NCI-H510A treated with DMSO at 0.1 percent for 48 hours (cell line): Measurements from ENCODE around the gene SYNCRIP.
A peak's percentile ranks its signal among the peaks of the same experiment; 100 is the strongest.
"Not testable (repeated sequence)": the region's sequence is repeated elsewhere in the genome, so short reads cannot be mapped to it uniquely, and the experiment has no call there.

ENCODE experiments used
- DNase-seq: peaks from one replicate; lab custom pipeline; 2025; lab: John Stamatoyannopoulos, UW

The SYNCRIP gene

DNA sequence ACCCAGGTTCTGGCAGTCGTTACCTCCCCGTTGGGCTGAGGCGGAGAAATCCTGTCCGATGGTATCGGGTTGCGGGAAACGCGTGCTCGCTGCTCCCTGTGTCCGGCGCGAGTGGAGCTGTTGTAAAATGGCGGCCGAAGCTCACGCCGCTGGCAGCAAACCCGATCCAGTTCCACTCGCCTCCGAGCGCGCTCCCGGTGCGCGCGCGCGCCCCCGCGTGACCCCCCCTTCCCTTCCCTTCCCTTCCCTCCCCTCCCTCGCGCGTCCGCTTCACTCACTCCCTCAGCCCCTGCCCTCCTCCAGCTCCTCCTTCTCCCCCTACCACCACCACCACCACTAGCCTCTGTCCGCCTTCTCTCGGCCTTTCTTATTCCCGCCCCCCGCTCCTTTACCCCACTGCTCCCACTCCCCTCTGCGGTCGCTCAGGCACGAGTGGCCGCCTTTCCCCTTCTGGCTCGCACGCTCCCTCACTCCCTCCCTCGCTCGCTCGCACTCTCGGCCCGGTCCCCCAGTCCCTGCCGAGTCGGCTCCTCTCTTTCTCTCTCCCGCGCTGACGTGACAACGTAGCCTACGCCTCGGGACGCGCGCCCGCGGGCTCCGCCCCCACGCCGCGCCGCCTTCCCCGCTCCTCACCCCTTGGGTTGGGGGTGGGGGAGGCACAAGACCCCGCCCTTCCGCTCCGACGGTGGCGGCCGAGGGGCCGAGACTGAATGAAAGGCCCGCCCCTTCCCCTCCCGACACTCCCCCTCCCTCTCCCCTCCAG, at the start of gene SYNCRIP:
Gene SYNCRIP (minus strand): TSS at position 113 of the 763 bp plus-strand sequence. CDS start 1,447 bp downstream, outside the sequence.
- DNase-seq, result peak; percentile 76

DNA sequence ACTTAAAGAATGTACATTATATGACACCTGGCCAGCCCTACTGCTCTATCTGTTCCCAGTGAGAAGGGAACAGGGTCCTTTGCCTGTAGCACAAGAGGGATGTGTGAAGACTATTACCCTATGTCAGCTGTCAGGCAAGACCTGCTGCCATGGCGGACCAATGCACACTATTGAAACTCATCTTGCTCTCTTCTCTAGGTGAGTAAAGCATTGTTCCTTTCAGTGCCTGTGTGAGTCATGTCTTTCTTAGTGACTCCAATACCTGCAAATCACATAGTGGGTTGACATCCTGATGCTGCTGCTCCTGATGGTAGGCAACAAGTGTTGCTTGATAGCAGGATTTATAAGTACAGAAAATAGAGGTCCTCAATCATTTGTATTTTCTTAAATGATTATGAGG, 48.8 kb upstream of the SYNCRIP start:
- DNase-seq, result no peak

DNA sequence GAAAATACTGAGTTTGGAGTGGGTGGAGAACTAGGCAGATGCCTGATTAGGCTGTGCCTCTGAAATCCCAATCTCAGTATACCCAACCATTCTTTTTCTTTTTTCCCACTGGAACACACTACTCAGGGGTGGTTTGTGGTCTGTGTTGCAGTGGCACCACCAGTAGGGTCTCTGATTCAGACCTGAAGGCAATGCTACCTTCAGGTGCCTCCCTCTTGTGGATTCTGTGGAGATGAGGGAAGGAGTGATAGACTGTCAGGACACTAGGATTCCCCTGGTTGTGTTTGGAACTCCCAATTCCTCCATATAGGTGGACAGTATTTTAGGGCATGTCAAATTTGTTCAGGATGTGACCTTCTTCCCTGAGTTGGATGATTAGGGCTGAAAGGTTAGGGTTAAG, 47.4 kb upstream of the SYNCRIP start:
- DNase-seq, result no peak

DNA sequence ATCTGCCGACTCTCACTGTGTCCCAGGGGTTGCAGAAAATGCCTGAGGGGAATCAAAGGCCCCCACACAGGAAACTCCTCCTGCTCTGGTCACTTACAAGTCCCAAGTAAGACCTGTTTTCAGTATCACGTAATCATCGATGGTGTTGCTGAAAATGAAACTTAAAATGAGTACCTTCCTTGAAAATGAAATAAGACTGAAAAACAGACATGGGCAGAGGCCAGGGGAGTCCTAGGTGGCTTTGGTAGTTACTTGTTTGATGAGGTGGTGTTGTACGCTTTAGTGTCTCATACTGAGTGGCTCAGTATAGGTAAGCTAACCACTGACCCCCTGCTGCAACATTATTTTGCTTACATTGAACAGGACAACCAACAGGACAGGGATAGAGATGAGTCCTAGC, 43.0 kb upstream of the SYNCRIP start:
- no peak for DNase-seq

DNA sequence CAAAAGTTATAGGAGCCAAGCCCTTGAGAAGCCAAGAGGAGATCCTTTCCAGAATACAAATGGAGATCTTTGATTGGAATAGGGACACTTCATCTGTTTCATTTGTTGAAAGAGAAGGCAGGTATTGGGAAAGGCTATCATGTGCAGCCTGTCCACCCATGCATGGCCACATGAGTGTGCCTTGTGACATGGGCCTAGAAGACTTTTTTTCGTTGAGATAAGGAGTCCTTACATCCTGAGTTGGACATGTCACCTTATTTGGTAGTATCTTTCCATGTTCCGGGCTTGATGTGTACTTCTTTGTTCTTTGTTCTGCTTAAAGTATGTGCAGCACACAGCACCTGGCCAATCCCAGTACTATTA, 42.1 kb upstream of the SYNCRIP start:
- DNase-seq, result no peak

DNA sequence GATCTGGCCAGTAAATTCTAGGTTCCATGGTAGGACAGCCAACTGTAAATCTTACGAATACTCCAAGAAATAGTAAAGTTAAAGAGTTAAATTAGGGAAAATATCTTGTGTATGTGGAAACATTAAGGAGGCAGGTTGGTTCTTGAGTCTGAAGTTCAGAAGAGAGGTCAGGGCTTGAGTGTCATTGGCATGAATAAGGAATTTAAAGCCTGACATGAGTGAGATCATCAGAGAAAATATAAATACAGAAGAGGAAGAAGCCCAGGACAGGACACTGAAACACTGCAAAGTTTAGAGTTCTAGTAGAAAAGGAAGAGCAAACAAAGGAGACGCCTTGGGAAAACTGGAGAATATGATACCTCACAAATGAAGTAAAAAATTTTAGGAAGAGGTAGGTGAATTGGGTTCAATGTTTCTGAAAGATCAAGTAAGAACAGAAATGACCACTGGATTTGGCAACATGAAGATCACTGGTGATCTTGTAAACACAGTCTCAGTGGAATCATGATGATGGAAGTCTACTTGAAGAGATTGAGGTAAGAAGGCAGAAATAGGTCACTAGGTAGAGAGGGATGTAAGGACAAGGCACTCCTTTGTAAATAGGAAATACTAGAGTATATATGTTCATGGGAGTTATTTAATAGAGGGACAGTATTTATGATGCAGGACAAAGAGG, 41.6 kb upstream of the SYNCRIP start:
- DNase-seq, result no peak

DNA sequence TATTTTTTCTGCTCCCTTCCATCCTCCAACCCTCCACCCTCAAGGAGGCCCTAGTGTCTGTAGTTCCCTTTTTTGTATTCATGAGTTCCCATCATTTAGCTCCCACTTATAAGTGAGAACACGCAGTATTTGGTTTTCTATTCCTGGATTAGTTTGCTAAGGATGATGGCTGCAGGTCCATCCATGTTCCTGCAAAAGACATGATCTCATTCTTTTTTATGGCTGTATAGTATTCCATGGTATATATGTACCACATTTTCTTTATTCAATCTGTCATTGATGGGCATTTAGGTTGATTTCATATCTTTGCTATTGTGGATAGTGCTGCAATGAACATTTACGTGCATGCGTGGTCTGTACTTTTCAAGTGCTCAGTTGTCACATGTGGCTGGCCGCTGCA, 39.2 kb upstream of the SYNCRIP start:
- not testable (repeated sequence) for DNase-seq

DNA sequence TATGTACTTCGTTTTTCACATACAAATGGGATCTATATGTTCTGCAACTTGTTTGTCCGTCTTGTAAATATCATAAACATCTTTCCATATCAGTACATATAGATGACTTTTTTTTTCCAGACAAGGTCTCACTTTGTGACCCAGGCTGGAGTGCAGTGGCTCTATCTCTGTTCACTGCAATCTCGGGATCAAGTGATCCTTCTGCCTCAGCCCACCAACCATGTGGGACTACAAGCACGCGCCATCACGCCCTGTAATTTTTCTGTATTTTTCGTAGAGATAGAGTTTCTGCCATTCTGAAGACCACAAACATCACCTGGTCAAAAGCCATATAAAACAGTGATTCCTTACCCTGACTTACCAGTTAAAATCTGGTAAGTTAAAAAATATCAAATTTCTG, 37.7 kb upstream of the SYNCRIP start:
- DNase-seq, result no peak

DNA sequence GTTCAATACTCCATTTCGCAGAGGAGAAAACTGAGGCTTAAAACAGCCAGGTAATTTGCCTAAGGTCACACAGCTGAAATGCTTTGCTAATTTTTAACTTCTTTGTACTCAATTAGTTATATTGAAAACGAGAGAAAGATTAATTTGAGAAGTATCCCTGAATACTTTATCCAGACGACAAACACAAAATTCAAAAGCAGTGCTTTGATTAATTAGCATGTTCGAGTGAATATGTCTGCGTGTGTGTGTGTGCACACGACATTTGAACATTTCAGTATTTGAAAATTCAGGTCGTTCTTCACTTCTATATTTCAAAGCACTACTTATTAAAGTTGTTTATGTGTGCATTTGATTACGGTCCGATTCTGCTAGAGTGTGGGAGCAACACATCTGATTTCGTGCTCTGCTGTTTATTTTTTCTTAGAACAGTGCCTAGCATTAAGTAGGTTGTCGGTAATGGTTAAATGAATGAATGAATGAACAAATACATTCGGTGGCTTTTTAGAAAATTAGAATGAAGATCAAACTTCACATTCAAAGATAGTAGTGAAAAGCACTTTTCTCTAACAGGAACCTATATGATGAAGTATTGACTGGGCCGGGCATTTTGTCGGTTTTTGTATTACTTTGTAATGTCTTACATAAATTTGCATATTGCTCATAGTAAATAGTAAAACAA, 36.9 kb upstream of the SYNCRIP start:
- no peak for DNase-seq

DNA sequence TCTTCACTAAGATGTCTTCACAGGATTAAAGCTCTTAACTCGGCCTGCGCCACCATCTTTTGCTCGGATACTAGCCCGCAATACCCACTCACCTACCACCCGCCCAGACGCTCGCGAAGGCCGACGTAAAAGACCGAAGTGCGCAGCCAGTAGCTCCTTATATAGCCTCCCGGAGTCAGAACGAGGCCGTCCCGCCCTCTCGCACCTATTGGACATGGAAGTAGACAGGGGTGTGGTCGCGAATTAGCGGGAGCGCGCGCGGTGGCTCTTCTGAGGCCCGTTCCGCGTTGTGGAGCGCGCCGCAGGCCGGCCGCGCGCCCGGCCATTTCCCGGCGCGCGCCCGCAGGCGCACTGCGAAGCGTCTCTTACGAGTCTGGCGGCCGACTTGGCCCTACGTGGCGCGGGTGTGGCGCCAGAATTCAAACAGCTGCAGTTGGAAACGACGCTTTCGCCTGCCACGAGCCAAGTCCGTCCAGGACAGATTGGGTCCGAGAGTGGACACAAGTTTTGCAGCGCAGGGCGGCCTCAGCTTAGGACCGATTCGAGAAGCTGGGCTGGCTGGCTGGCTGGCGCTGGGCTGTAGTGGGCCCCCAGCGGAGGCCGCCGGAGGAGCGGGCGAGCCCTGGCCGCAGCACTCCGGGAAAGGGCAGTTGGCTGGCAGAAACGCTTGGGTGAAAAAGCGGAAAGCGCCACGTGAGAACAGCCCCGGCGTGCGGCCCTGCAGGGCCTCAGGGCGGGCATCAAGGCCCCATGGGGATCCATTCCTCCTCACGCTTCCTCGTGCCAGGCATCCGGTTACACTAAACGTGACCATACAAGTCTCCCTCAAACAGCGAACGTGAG, 36.1 kb upstream of the SYNCRIP start:
- DNase-seq, result peak; percentile 87

DNA sequence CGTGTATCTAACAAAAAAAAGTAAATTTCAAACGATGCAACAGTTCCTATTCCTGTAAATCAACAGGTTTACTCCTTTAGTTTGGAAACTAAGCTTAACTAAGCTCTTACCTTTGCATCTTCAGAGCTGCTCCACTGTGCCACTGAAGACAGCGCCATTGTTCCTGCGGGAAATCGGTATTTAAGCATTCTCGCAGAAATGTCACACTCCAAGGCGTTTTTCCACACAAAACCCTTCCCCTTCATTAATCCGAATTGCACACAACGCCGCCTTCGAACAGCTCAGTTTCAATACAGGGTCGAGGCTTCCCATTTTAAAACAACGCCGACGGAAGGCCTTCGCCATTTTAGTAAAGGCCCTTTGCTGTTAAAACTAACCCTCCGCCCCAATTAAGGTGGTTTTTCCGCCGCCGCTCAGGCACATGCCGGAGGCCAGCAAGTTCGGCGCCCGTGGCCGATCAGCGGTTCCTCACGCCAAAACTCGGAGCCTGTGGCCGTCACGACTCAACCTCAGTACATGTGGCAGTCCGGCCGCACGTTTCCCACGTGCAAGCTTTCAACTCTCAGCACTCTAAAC, 35.4 kb upstream of the SYNCRIP start:
- no peak for DNase-seq

DNA sequence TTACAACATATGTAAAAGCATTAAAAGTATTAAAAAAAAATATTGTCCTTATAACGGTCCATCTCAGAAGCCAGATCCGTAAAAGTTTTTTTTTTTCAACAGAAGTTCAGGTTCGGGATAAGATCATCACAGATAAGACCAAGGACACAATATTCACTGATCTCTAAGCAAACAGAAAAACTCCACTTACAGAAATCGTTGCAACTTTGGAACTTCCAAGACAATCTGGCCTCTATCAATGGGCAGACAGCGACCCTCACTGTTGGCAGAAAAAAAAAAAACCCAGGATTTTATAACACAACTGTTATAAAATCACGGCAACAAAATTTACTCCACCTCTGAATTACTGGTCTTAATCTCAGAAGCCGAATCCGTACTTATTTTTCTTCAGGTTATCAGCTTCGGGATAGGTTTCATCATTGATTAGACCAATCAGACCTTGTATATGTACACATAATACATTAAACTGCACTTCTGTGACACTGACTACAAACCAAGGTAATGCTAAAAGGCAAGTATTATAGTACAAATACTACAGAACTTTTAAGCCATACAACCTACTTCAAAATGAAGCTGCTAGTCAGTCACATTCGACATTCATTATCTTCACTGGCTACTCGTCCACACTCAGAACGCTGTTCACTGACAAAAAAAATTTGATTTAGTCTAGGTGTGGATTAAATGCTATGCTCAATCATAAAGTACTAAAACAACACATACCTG, 34.7 kb upstream of the SYNCRIP start:
- no peak for DNase-seq

DNA sequence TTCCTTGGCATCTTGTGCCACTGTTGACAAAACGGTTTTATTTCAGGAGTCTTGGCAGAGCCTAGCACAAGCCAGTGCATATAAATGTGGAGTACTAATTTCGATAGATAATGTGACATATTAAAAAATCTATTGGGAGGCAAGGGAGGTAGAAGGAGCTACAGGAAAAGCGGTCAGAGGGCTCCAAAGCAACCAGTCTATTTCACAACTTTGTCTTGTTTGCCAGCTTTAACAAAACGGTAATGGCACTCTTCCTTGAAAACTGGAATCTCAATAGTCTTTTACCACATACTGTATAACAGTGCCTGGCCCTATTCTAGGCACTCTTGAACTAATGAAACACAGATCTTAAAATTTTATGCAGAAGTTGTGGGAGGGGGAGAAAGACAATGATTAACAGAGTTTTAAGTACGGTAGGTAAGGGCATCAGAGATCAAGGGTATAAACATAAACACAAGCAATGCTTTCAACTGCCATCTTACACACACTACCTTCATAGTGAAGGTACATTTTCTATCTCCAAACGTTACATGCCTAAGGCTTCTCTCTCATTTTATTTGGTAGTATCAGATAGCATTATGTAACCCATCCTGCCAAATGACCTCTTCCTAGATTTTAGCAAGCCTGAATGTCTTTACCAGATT, 33.5 kb upstream of the SYNCRIP start:
- DNase-seq, result no peak

DNA sequence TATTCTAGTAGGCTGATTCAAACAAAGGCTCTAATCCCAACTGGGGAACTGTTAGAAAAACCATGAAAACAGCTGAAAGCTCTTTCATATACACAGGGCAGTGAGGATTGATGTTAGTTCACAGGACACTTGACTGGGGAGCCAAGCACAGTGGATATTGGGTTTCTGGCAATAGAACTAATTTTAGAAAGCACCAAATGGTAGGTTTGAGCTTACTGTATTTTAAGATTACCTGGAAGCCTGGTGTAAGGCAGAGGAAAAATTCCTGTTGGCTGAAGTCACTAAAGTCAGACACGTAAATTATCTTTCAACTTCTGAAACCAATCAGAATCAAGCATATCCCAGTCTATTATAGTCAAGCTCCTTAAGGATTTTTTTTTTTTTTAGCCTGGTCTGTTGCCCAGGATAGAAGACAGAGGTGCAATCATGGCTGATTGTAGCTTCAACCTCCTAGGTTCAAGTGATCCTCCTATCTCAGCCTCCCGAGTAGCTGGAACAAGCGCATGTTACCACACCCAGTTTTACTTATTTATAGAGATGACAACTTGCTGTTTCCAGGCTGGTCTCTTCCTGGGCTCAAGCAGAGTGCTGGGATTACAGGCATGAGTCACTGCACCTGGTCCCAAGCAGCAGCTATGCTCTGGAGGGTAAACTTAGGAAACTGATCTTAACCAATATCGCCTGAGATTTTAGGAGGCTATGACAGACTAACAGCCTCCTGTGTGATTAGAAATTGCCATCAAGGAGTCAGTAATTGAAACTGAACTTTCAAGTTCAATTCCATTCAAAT, 32.5 kb upstream of the SYNCRIP start:
- no peak for DNase-seq

DNA sequence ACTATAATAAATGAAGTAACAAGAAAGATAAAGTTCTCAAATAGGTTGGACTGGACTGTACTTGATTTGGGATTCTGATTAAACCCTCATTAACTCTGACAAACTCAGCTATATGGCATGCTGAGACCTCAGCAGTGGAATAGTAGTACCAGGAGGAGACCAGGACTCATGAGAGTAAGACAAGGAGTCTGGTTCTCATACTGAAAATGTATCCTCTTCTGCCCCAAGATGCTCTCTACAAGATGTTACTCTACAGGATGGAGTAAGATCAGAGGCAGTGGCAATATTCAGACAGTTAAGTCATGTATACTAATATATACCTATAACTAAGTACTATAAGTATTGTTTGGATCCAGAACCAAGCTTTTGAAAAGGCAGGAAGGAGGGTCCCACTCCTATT, 31.9 kb upstream of the SYNCRIP start:
- DNase-seq, result no peak

DNA sequence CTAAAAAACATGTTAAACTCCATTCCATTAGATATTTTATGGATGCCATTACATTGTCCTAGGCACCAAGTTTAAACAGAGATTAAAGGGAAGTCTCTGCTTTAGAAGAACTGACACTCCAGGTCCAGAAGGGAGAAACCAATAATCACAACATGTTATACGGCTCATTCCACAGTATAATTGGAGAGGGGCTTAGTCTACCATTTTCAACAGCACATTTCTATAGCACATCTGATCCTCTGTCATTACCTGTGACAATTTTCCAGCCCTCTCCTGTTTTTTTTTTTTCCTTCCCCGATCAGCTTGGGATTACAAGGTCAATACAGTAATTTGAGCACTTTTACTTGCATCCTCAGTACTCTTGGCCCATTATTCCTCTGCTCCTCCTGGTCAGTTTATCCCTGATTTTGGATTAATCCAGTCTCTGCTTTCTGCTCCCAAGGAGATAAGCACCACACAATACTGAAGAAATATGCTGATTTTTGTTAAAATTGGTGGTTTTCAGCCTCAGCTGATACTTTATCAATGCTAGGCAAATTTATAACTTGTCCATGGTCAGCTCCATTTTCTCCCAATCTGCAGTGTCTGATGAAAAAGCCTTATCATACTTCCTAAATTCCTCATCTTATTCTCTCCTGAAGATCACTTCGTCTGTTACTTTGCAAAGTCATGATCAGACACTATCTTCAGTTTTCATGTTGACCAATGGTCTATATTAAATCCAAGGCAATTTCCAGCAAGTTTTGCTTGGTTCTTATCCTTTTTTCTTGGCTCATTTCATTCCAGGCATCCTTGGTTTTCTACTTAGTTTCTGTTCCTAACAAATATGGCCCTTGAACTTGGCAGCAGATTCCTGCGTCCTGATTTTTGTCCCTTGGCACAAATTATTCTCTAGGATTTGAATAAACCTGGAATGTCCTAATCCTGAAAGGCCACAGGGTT, 30.8 kb upstream of the SYNCRIP start:
- DNase-seq, result no peak

DNA sequence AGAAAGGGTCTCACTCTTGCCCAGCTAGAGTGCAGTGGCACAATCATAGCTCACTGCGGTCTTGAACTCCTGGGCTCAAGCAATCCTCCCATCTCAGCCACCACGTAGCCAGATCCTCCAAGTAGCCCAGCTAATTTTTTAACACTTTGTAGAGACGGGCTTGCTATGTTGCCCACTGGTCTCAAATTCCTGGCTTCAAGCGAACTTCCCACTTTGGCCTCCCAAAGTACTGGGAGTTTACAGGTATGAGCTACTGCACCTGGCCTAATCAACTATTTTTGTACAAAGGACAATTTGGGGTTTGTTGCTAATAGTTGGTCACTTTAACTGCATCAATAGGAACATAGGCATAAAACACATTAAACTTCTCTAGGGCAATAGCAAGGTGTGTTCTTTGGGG, 29.9 kb upstream of the SYNCRIP start:
- no peak for DNase-seq

DNA sequence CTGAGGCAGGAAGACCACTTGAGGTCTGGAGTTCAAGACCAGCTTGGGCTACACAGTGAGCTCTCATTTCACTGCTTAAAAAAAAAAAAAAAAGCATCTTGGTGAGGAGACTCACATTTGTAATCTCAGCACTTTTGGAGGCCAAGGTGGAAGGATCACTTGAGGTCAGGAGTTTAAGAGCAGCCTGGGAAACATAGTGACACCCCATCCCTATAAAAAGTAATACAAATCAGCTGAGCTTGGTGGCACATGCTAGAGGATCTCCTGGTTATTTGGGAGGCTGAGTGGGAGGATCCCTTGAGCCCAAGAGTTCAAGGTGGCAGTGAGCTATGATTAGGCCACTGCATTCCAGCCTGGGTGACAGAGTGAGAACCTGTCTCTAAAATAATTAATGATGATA, 29.4 kb upstream of the SYNCRIP start:
- DNase-seq, result no peak

DNA sequence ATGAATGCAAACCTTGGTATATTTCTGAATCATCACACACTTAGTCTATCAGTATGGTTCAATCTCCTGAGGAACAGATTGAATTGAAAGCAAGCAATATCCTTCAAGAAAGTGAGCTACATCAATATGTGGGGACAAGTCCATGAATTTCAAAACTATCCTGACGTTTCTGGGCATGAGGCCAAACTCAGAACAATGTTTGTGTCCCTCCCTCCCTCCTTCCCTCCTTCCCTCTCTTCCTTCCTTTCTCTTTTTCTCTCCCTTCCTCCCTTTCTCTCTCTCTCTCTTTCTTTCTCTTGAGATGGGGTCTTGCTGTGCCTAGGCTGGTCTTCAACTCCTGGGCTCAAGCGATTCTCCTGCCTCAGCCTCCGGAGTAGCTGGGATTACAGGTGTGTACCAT, 27.9 kb upstream of the SYNCRIP start:
- no peak for DNase-seq
